ENCODE data around the gene MIF4GD.

DNA sequence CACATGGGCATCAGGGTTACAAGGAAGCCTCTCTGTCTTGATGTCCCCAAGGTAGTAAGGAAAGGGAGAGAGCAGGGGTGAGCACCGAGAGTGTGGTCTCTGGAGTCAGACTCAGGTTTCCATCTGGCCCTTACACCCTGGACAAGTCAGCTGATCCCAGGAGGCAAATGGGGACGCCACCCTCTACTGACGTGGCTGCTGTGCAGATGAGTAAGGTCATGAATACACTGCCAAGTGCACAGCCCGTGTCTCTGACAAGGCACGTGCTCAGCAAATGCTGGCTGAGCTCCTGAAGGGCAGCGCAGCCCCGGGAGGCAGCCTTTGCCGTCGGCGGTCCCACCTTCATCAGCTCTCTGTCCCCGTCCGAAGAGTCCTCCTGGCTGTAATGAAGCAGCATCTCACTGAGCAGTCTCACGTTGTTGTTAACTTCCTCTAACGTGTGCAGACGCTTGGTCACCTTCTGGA, 29.0 kb downstream of the MIF4GD start:
- TF ChIP-seq POLR2A (IDR thresholded peaks at IDR 0.05; ENCODE audit: low read depth, low read length) (no peak), CTCF (conservative IDR thresholded peaks at IDR 0.05; ENCODE audit: low read depth, low read length) (no peak), MXI1 (IDR thresholded peaks at IDR 0.05; ENCODE audit: borderline replicate concordance, low read depth, low read length) (no peak)

All from IMR-90 (cell line).